HUES64 (cell line): ENCODE data around the gene TMEM37. TPM values are rescaled to one million over a fixed set of nuclear protein-coding genes. Genes with fewer than 3 reads are reported as not detected.

Experiments used
- H3K27ac ChIP-seq: 2 replicates; pipeline ENCODE4 v1.7.0; 2013; ENCODE audit warnings: low read depth, low read length, inconsistent platforms
- H3K27me3 ChIP-seq: 2 replicates; pipeline ENCODE4 v1.6.1; 2013; ENCODE audit warnings: mild to moderate bottlenecking, low read length; ENCODE audit not compliant: insufficient read depth
- H3K36me3 ChIP-seq: 2 replicates; pipeline ENCODE4 v1.6.1; 2013; ENCODE audit warnings: mild to moderate bottlenecking, low read length; ENCODE audit not compliant: insufficient read depth
- H3K4me1 ChIP-seq: 2 replicates; pipeline ENCODE4 v1.6.1; 2013; ENCODE audit warnings: mild to moderate bottlenecking, low read length, moderate library complexity; ENCODE audit not compliant: insufficient read depth
- H3K4me3 ChIP-seq: 2 replicates; pipeline ENCODE4 v1.5.1; 2013; ENCODE audit warnings: mild to moderate bottlenecking, low read length, moderate library complexity
- H3K9ac ChIP-seq: 2 replicates; pipeline ENCODE4 v1.6.1; 2013; ENCODE audit warnings: mild to moderate bottlenecking, low read depth, low read length
- H3K9me3 ChIP-seq: 2 replicates; pipeline ENCODE4 v1.6.1; 2013; ENCODE audit warnings: low read depth, low read length; ENCODE audit not compliant: insufficient read depth
- WGBS: fragments of 150-250, 120-280 bp; methylation state at CpG from one replicate; pipeline ENCODE4 v1.1.7; 2013; ENCODE audit warnings: missing lambda C conversion rate; 5-methylcytosine and 5-hydroxymethylcytosine counted together
- polyA plus RNA-seq, 2 experiments: library from polyadenylated mRNA; stranded (reverse); fragments of 50-300 nt; gene quantifications; one replicate each; pipeline ENCODE4 v1.2.3, GENCODE V29; 2013

TMEM37 gene
- polyA plus RNA-seq (2013, experiment 1 of 2), result 11.1 TPM
- polyA plus RNA-seq (2013, experiment 2 of 2), result 14.1 TPM

- peak within 1 kb of the TSS; percentile 67 for H3K9ac ChIP-seq
- no peaks in the 10 kb centered on the region for H3K9me3 ChIP-seq
- peak within 1 kb of the TSS; percentile 67 for H3K4me3 ChIP-seq
- H3K36me3 ChIP-seq, result no peaks in the 10 kb centered on the region
- H3K27me3 ChIP-seq, result peaks cover 12% of the 10 kb centered on the region
- 1% methylated on average over 72 of the region's 72 CpGs for WGBS
- H3K4me1 ChIP-seq, result peaks cover 18% of the 10 kb centered on the region; the same call in 1 of the 2 replicates
- H3K27ac ChIP-seq, result peak within 1 kb of the TSS; percentile 77; the same call in 1 of the 2 replicates
These were observed at the start of gene TMEM37 for GRCh38 chr2:119431155-119431975. TMEM37 (plus strand) TSS chr2:119431854; CDS start chr2:119431904, 50 bp downstream.

- Histone ChIP-seq H3K4me1 (no peaks in the 10 kb centered on the region), H3K9ac (no peak overlapping the region), H3K36me3 (no peaks in the 10 kb centered on the region), H3K9me3 (no peaks in the 10 kb centered on the region), H3K4me3 (no peak overlapping the region), H3K27me3 (no peaks in the 10 kb centered on the region), H3K27ac (no peak overlapping the region)
- 95% methylated on average over 6 of the region's 6 CpGs for WGBS
These were observed 48.1 kb upstream of the TMEM37 start for GRCh38 chr2:119383410-119384140.

GRCh38 chr2:119384971-119385370, 46.7 kb upstream of the TMEM37 start:
- H3K4me1 ChIP-seq, result peaks cover 8% of the 10 kb centered on the region
- H3K27ac ChIP-seq, result no peak overlapping the region
- no peak overlapping the region for H3K4me3 ChIP-seq
- H3K9me3 ChIP-seq, result no peaks in the 10 kb centered on the region
- no peaks in the 10 kb centered on the region for H3K27me3 ChIP-seq
- H3K9ac ChIP-seq, result no peak overlapping the region
- 84% methylated on average over 4 of the region's 4 CpGs for WGBS
- H3K36me3 ChIP-seq, result no peaks in the 10 kb centered on the region

- Histone ChIP-seq H3K36me3 (no peaks in the 10 kb centered on the region), H3K9me3 (no peaks in the 10 kb centered on the region), H3K9ac (no peak overlapping the region), H3K4me1 (peaks cover 8% of the 10 kb centered on the region), H3K27ac (no peak overlapping the region), H3K27me3 (no peaks in the 10 kb centered on the region), H3K4me3 (no peak overlapping the region)
- WGBS, result 96% methylated on average over 3 of the region's 3 CpGs
These were observed 46.2 kb upstream of the TMEM37 start for GRCh38 chr2:119385466-119385865.

- no peak overlapping the region for H3K4me3 ChIP-seq
- H3K27ac ChIP-seq, result no peak overlapping the region
- no peaks in the 10 kb centered on the region for H3K36me3 ChIP-seq
- peaks cover 8% of the 10 kb centered on the region for H3K4me1 ChIP-seq
- no peaks in the 10 kb centered on the region for H3K9me3 ChIP-seq
- H3K27me3 ChIP-seq, result no peaks in the 10 kb centered on the region
- no peak overlapping the region for H3K9ac ChIP-seq
- 90% methylated on average over 9 of the region's 9 CpGs for WGBS
These were observed 44.1 kb upstream of the TMEM37 start for GRCh38 chr2:119387381-119388129.

- no peaks in the 10 kb centered on the region for H3K27me3 ChIP-seq
- H3K27ac ChIP-seq, result no peak overlapping the region
- WGBS, result 84% methylated on average over 5 of the region's 5 CpGs
- no peak overlapping the region for H3K4me3 ChIP-seq
- no peak overlapping the region for H3K9ac ChIP-seq
- no peaks in the 10 kb centered on the region for H3K36me3 ChIP-seq
- H3K4me1 ChIP-seq, result peaks cover 8% of the 10 kb centered on the region
- H3K9me3 ChIP-seq, result no peaks in the 10 kb centered on the region
These were observed 41.9 kb upstream of the TMEM37 start for GRCh38 chr2:119389615-119390306.

- Histone ChIP-seq H3K4me1 (peaks cover 8% of the 10 kb centered on the region), H3K4me3 (no peak overlapping the region), H3K9me3 (no peaks in the 10 kb centered on the region), H3K36me3 (no peaks in the 10 kb centered on the region), H3K27ac (no peak overlapping the region), H3K9ac (no peak overlapping the region), H3K27me3 (no peaks in the 10 kb centered on the region; the same call in 1 of the 2 replicates)
- WGBS, result 93% methylated on average over 2 of the region's 3 CpGs
These were observed 37.5 kb upstream of the TMEM37 start for GRCh38 chr2:119393971-119394748.

GRCh38 chr2:119397196-119397595, 34.5 kb upstream of the TMEM37 start:
- H3K27me3 ChIP-seq, result no peaks in the 10 kb centered on the region; the same call in 1 of the 2 replicates
- no peaks in the 10 kb centered on the region for H3K36me3 ChIP-seq
- H3K4me1 ChIP-seq, result no peaks in the 10 kb centered on the region
- WGBS, result 87% methylated on average over 6 of the region's 6 CpGs
- H3K9me3 ChIP-seq, result no peaks in the 10 kb centered on the region
- no peak overlapping the region for H3K4me3 ChIP-seq
- no peak overlapping the region for H3K9ac ChIP-seq
- H3K27ac ChIP-seq, result no peak overlapping the region

GRCh38 chr2:119402106-119402505, 29.5 kb upstream of the TMEM37 start:
- Histone ChIP-seq H3K27ac (no peak overlapping the region), H3K27me3 (no peaks in the 10 kb centered on the region), H3K36me3 (no peaks in the 10 kb centered on the region), H3K4me1 (no peaks in the 10 kb centered on the region), H3K4me3 (no peak overlapping the region), H3K9ac (no peak overlapping the region), H3K9me3 (no peaks in the 10 kb centered on the region)
- 97% methylated on average over 5 of the region's 5 CpGs for WGBS
